Measurements from ENCODE around the gene SLC35G6.

GRCh38 chr17:7499161-7499560, 17.9 kb downstream of the SLC35G6 start:
- TF ChIP-seq CTCF (conservative IDR thresholded peaks at IDR 0.05; ENCODE audit: low read length) (no peak), EZH2phosphoT487 (IDR thresholded peaks at IDR 0.05; ENCODE audit: borderline replicate concordance, low read depth, low read length) (no peak)
